Left renal pelvis (tissue), 4 donors: ENCODE data around the gene PPP1R18. TPM values are rescaled to one million over a fixed set of nuclear protein-coding genes. Genes with fewer than 3 reads are reported as not detected.
"Not testable (repeated sequence)": the region's sequence is repeated elsewhere in the genome, so short reads cannot be mapped to it uniquely, and the experiment has no call there.

Experiments used
- DNase-seq, 4 donors: peaks; one replicate each; pipeline ENCODE4 v3.0.0-alpha.2; 2013; ENCODE audit warnings: low read depth in 4 of 4, low spot score in 3 of 4
- polyA plus RNA-seq, 4 donors: library from polyadenylated mRNA; unstranded; fragments of 120-200 nt; gene quantifications; one replicate each; pipeline ENCODE4 v1.2.1, GENCODE V29; 2013; ENCODE audit not compliant: insufficient read length in 4 of 4

The PPP1R18 gene
- polyA plus RNA-seq, 4 donors: 34.3 to 56.4 (median 40.2) TPM

GRCh38 chr6:30670760-30671527 is 15.5 kb downstream of the PPP1R18 start:
- DNase-seq: no peak

DNA sequence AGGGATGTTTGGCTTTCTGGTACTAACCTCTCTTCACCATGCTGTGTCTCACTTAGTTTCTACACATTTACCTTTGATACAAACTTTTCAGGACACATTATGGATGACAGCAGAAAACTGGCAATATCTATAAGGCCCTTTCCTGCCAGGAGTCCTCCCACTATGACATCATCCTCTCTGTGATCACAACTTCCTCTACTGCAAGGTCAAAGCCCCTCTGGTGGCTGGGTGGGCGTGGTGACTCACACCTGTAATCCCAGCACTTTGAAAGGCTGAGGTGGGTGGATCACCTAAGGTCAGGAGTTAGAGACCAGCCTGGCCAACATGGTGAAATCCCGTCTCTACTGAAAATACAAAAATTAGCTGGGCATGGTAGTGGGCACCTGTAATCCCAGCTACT is 20.1 kb downstream of the PPP1R18 start:
- DNase-seq: not testable (repeated sequence)

DNA sequence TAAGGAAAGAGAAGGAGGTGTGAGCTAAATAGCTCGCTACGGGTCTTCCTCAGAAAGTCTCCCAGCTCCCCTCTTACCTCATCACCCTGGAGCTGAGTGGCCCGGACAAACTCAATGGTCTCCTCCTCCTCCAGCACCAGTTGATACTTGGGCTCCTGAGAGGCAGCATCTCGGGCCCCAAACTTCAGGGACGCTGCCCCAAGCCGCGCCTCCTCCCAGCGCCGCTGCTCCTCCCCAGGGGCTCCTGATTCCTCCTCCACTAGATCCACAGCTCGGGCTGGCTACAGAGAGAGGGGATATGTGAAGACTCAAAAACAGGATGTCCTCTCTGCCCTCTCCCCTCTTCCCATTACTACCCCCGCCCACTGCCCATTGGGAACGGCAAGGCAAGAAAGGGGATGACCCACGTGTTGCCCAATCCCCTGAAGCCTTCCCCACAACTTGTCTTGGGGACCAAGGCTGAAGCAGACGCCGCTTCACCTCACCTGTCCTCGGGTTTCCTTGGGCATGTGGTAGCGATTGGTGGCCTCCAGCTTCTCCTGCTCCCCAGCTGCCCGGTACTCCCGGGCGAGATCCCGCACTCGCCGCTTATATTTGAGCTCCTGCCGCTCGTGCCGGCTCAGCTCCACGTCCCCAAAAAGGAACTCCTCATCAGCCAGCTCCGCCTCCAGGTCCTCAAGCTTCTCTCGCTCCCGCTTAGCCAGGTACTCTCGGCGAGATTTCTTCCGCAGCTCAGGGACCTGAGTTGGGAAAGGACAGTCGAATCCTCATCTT is 21.3 kb downstream of the PPP1R18 start:
- no peak for DNase-seq

GRCh38 chr6:30657922-30658321 is 28.5 kb downstream of the PPP1R18 start:
- DNase-seq: not testable (repeated sequence)

DNA sequence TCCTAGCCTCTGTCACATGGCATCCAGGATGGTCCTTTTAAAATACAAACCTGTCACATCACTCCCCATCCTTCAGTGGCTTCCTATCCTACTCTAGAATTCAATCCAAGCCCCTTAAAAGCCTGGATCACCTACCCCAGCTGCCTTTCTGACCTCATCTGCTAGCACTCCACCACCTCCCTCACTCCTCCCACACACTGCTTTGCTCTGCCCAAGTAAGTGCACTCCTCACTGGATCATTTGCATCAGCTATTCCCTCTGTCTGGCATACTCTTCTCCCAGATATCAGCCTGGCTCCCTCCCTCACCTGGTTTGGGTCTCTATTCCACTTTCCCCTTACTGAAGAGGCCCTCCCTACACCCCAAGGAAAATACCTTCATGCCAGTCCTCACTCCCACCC is 29.0 kb downstream of the PPP1R18 start:
- DNase-seq: no peak

GRCh38 chr6:30656513-30656912 is 29.9 kb downstream of the PPP1R18 start:
- DNase-seq: no peak

DNA sequence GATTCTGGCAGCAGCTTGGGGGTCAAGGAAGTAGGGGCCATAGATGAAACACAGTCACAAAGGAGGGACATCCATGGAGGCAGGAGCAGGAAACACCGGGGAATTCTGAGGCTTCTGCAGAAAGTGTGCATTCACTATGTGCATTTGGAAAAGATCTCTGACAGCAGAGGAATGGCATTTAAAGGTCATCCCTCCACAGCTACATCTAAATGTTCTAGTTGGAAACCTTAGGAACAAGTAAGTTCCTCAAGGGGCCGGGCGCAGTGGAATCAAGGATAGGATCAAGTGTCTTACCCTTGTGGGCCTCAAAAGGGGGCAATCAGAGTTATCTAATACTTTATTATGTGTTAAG is 30.7 kb downstream of the PPP1R18 start:
- no peak for DNase-seq

DNA sequence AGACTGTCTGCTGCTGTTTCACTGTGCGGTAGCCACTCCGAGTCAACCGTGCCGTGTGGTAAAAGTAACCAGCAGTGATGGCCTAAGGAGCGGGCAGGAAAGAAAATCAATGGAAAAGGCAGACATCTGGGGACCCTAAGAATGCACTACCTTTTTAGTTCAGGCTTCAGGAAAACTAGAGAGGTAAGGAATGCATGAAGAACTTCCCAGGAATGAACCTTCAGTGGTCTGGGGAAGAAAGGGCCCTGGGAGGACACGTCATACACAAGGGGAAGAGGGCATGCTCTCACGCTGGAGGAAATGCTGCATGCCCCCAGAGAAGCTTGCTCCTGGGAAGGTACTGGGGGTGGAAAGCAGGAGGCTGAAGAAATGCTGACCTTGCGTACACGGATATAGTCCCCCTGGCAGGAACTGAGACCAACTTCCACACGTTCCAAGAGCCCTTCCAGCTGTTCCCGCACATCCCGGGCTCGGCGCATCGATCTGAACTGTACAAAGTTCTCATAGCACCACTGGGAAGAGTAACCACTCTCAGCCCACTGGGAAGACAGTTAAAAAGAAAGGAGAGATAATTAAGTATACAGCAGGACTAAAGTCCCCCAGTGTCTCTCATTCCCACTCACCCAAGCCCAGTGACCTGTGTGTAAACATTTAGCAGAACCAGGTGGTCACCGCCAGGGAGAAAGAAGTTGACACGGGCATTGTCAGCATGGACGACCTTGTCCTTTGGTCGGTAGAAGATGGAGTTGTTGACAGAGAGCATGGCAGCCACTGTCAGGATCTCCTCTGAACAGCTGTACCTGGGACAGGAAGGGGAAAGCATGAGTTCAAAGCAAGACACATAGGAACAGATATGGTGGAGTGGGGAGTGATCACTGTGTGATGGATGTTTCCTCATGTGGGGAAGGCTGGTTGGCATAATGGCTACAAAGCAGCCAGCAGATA is 31.4 kb downstream of the PPP1R18 start:
- DNase-seq: no peak

GRCh38 chr6:30651143-30651542 is 35.3 kb downstream of the PPP1R18 start:
- DNase-seq: no peak

DNA sequence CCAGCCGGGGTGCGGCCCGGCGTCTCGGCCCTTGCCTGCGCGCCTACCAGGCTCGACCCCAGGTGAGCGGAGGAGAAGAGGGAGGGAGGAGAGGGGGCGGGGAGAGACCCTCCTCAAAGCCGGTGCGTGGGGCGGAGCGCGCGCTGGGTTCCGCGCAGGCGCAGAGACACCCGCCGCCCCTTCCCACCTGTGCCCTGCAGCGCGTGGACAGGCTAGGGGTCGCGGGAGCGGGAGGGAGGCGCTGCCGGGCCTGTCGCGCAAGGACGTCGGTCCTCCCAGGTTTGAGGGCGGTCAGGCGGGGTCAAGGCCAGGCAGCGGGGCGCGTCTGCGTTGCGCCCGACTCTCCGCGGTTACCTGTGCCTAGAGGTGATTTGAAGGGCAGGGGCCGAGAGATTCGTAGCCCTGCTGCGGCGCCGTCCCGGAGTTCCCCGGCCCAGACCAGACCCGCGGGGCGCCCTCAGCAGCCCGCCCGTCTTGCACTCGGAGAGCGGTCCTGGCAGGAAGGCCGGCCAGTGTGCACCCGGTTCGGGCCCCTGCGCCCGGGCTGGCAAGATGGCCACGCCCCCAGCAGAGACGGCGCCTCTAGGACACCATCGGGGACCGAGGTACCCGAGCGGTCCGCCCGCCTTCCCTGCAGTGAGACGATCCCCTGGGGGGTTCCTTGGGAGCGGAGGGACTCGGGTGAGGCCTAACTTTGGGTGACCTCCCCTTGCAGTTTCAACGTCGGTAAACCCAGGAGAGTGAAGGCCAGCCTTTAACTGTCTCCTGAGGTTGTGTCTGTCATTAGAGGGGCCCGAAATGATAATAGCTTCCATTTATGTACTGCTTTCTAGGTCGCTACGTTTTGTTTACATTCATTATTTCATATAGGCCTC is 39.0 kb downstream of the PPP1R18 start:
- peak; percentile 34 to 69 (median 62) for DNase-seq

DNA sequence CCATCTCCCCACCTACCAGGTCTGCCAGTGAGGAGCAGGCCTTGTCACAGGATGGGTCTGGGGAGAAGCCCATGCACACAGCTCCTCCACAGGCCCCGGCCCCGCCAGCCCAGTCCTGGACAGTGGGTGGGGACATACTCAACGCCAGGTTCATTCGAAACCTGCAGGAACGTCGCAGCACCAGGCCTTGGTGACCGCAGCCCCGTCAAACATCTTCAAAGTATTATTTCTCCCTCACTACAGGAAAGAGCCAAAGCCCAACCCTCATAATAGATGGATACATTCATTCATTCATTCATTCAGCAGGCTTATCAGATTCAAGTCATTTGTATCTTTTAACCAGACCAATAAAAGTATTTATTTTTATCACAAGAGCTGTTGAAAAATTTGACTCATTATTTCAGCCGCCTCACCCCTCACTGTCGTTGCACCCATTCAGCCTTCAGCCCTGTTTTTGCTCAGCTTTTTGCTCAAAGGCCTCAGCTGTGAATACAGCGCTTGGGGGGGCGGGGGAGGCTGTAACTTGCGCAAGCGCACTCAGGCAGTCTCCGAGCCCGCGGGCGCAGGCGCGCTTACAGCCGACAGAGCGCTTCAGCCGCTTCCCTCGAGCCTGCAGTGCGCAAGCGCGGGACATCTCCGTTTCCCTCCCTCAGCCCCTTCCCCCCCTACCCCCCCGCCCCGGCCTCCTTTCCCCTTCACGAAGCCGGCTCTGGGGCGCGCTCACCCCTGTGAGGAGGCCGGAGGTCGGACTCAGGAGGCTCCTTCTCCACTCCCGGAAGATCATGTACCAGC is 39.8 kb downstream of the PPP1R18 start, which contains the start of gene C6orf136:
Gene C6orf136, plus strand, starts transcription at position 684 of the 792 bp plus-strand sequence. Its CDS starts 99 bp downstream, at position 783.
- peak; percentile 71 to 80 (median 76) for DNase-seq

DNA sequence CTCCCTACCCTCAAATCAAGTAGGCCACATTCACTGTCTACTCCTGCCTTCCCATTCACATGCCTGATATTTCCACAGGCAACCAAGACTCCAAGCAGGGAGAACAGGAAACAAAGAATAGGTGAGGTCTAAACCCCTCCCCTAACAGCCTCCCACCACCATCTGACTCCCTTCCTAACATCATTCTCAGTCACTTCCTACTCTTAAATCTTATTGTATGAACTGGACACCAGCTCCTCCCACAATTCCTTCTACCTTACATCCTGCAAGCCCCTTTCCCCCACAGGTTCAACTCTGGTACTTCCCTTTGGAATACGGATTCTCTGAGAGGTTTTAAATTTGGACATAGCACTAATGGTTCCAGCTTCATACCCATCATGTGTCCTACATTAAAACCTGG is 40.5 kb downstream of the PPP1R18 start:
- DNase-seq: no peak

DNA sequence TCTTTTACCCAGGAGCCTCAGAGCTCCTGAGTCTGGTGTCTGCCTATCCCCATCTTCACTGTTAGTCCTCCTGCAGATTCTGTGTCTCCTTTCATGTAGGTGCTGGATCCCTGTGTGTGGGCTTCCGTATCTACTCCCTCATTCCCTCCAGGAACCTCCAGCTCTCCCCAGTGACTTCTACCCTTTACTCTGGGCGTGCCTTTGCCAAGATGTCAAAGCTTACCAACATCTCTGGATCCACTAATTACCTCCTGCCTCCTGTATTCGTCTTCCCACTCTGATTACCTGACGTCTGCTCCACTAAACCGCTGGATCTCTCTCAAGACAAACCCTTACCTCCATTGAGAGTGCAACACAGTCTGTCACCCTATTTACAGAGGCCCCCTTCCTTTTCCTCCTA is 41.7 kb downstream of the PPP1R18 start:
- no peak for DNase-seq

- DNase-seq: no peak
Observed at GRCh38 chr6:30643656-30644055, 42.8 kb downstream of the PPP1R18 start.

DNA sequence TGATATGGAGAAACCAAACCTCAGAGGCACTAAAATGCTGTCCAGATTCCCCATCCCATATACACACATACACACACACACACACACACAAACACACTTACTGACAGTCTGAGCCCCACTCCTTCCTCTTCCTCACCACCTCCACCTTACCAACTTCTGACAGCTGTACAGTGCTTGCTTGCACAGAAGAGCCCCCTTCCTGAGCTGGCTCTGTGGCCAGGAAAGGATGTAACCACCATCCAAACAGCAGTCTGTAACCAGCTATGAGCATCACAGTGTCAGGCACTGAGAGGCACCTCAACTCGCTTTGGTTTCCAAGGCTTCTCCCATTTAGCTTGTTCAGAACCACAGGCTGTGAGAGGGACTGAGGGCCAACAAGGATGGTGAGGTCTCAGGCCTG is 45.4 kb downstream of the PPP1R18 start:
- no peak for DNase-seq

DNA sequence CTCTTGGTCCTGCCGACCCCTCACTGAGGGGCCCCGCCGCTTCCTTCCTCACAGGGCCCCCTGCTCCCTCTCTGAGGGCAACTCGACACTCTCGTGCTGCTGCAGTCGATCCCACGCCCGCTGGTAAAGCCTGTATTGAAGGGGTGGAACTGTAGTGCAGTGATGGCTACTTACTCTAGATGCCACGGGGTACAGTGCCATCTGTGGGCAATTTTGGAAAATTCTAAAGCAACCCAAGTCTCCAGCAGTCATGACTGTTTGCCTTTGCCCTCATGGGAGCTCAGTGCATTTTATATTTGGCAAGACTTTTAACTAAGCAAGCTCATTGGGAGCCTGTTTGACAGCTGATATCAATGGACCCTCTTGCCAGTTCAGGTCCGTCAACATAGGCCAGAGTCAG is 46.0 kb downstream of the PPP1R18 start:
- DNase-seq: no peak

DNA sequence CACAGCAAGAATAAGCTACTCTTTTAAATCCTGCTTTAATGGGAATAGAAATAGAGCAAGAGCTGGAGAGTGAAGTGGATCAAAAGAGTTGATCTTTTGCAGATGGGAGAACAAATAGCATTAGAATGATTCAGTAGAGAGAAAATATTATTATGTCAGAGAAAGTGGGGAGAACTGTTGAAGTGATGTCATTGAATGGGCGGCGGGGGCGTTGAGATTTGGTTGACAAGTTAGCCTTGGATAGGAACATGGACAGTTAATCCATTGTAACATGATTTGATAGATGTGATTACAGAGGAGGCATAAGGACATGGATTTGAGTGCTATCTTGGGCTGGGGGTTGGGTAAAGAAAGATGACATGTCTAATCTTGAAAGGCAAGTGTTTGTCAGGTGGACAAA is 50.6 kb downstream of the PPP1R18 start:
- no peak for DNase-seq

- DNase-seq: peak in 1 of 4 donors; percentile 71
Observed at GRCh38 chr6:30626484-30627366, 59.7 kb downstream of the PPP1R18 start, which contains the start of gene ATAT1. Gene ATAT1 (plus strand): TSS chr6:30626874.
